Islet of Langerhans (tissue), 1 donor: ENCODE measurements around the gene FAM135A.
A peak's percentile ranks its signal among the peaks of the same experiment; 100 is the strongest.
"Not testable (repeated sequence)": the region's sequence is repeated elsewhere in the genome, so short reads cannot be mapped to it uniquely, and the experiment has no call there.

Experiments
- FAIRE-seq: peaks from one replicate; lab custom pipeline; 2011; peaks lifted over from hg19 to GRCh38; lab: Jason Lieb, UNC

The FAM135A gene

DNA sequence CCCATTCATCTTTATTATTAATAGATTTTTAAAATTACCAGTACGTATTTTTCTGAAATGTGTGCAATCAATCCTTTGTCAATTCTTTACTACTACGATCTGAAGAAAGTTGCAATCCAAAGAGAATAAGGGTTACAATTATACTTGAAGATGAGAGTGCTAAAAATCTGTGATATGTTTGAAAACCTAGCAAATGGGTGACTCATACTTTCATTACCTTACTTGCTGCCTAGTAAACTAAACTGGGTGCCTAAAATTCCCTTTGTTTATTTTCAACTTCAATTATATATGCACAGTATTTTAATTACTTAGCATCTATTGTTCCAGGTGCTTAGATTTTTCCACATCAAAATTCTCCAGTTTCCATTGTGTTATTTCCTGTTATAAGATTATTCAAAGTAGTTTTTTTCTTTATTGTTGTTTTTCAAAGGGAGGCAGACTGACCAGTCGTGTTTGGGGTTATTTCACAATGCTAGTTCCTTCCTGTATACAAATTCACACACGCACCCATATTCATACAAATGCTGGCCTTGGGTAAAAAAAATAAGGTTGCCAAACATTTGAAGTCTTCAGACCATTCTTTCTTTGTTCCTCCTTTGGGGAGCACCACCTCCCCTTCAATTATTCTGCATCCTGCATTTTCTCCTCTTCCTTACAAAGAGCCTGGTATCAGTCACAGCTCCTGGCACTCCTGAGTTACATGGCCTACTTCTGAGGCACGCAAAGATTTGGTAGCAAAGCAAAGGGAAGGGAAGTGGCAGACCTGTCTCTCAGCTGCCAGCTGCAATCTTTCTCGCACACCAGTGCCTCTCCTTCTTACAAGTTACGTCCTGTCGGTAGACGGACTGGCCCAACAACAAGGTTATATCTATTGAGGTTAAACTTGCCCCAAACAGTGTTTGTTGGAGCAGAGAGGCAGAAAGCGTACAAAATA lies 16.2 kb upstream of the FAM135A start:
- peak; percentile 92 for FAIRE-seq

DNA sequence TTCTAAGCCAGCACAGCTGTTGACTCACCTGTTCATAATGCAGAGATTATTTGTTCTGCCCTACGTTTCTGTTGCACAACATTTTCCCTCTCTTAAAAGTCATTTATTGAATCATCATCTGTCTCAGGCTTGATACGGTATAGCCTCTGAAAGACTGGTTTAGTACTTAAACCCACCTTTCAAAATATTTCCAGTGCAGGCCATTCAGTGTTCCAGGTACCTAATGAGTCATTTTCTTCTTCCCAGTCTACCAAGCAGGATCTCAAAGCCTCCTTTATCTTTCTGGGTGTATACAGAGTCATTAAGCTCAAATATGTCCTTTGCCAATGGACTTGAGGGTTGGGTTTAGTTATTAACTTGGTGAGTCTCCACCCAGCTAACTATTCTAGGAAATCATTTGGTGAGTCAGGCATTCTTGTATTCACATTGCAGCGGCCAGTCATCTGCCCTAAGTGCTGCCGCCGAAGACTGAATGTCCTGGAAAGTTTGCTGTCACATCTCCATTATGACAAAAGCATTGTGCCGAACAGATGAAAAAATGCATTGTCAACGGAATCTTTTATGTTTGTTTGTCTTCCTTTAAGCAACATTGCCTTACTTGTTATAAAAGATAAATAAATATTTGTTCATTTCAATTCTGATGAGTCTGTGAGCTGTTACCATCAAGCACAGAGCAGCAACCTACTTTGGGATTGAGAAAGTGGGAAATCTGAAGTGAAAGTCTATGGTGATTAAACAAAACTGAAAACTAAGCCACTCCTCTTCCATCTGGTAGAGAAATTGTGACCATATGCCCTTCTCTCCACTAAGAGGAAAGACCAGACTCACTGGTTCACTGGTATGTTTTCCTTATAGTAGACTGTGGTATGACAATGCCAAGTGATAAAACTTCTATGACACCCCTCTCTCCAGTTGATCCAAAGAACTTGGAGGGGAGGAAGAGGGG lies 14.3 kb upstream of the FAM135A start:
- FAIRE-seq, result peak; percentile 100

DNA sequence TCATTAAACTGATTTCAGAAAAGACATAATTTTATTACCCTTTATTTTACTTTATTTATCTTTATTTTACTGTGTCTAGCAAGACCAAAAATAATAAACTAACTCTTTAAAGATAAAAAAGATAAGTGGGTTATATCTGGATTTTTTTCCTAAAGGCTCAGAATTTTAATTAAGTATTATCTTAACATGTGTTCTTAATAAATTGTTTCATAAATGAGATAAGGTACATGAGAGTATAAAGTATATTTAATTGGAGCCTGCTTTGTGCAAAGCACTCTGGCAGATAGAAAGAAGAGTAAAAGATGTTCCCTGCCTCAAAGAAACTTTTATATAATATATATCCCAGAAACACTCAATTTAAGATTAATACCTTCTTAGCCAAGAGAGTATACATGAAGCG lies 8.7 kb upstream of the FAM135A start:
- FAIRE-seq, result peak; percentile 82

DNA sequence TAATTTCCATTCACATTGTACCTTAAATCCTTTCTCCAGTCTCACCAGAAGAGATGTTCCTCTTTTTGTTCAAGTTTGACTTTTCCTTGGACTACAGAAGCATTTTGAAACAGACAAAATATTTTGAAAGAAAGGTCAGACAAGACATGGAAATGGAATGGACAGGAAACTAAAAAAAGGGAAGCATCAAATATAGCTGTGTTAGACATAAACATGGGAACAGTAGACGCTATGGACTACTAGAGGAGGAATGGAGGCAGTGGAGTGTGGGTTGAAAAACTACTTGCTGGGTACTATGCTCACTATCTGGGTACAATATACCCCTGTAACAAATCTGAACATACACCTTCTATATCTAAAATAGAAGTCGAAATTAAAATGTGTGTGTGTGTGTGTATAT lies 4.1 kb upstream of the FAM135A start:
- no peak for FAIRE-seq

DNA sequence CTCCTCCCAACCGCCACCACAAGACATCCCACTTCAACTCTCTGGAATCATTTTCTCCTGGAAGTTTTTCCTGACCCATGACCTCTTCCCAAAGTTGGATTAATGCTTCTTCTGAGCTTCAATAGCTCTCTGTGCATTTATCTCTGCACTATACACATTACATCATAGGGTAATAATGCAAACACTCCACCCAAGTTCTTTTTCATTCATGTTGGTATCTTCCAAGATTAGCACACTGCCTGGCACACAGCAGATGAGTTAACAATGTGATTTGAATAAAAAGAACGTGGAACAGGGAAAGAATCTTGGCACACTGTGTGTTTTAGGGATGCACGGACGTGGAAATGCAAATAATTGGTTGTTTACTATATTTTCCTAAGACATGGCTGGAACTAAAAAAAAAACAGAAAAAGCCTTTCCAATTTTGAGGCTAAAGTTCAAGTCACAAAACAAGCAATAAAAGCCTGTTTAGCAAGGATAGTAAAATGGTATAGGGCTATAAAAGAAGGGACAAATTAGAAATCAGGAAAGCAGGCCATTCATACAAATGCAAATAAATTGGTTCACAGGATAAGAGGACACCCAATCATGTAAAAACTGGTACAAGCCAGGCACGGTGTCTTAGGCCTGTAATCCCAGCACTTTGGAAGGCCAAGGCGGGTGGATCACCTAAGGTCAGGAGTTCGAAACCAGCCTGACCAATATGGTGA lies 1.6 kb upstream of the FAM135A start:
- no peak for FAIRE-seq

DNA sequence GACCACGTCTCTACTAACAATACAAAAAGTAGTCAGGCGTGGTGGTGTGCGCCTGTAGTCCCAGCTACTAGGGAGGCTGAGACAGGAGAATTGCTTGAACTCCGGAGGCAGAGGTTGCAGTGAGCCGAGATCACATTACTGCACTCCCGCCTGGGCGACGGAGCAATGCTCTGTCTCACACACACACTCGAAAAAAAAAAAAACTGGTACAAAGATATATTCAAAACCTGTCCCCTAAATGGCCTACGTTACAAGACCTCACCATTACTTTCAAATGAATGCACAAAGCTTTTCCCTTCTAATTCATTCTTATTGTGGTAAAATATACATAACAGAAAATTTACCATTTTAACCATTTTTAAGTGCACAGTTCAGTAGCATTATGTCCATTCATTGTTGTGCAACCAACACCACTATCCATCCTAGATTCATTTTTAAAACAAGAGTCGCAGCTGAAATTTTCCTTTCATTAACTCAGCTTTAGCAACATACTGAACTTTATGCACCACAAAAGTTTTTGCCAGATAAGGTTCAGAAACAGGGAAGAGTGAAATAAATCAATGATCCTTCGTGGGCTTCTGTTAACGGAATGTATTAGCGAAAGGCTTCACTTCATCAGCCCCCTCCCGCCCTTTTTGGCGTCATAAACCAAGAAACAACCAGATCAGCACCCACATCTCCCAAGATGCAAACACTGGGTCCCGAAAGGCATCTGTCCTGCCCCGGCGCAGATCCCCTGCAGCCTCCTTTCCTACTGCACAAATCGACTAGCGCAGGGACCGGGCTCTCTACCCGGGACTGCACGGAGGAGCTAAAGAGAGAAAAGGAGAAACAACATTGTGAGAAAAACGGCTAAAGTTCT lies 825 bp upstream of the FAM135A start:
- no peak for FAIRE-seq

DNA sequence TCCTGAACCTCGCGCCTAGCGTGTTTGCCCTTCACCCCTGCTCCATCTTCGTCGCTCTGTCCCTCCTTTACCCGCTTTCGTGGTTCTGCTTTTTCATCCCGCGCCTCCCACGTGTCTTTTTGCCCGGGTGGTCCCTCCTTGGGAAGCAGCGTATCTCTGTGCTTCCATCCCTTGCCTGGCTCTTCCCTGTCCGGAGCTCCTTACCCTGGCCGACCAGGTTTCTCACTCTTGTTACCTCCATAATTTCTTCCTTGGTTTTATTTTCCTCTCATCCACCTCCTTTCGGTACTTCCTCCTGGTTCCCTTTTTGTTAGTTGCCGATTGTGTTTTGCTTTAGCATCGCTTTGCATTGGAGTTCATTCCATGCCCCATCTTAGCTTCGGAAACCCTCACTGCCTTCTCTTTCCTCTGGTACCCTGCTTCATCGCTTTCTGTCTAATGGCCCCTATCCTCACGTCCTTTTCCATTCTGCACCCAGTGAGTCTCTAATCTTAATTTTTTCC lies 735 bp downstream of the FAM135A start:
- no peak for FAIRE-seq

DNA sequence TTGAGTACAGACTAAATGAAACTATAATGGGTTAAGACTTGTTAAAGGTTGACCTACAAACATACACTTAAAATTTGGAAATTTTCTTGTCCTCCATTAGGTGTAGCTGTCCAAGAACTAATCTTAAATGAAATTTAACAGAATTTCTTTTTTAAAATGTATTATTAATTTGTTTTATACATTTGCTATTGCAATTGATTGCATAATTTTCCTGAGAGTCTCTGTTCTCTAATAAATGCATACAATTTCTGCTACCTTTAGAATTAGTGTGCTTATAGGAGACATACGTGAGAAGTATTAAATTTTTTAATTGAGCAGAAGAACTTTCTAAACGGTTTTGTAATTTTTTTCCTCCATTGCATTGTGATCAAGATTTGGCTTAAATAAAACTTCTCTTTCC lies 1.5 kb downstream of the FAM135A start:
- FAIRE-seq, result peak; percentile 27

DNA sequence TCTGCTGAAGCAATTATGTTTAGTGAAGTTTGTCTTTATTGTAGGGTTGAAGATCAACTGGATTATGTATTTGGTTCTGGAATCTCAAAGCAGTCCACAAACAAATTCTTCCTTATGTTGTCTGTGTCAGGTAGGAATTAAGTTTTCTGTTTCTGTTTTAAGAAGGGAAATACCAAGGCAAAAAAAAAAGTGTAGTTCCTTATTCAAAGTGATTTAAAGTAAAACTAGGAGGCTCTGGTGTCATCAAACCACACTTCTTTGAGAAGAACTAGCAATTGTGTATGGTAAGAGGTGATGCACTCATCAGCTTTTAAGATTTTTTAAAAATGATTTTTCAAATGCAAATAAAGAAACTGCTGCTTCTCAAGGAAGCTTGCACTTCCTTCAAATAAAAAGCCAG lies 1.9 kb downstream of the FAM135A start:
- FAIRE-seq, result no peak

DNA sequence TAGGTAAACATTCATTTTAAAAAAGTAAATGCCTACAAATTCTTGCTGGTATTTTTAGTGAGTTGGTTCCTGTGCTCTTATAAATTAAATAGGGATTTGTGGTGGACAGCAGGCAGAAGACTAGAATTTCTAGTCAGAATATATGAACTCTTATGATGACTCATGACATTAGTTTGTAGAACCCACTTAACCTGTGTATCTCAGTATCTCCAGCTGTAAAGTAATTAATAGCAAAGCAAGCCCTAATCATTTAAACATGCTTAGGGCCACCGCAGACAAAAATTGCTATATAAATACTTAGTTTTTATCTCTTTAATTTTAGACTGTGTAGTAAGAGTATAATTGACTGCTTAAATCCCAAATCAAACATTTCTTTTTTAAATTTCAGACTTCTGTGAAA lies 2.4 kb downstream of the FAM135A start:
- no peak for FAIRE-seq

DNA sequence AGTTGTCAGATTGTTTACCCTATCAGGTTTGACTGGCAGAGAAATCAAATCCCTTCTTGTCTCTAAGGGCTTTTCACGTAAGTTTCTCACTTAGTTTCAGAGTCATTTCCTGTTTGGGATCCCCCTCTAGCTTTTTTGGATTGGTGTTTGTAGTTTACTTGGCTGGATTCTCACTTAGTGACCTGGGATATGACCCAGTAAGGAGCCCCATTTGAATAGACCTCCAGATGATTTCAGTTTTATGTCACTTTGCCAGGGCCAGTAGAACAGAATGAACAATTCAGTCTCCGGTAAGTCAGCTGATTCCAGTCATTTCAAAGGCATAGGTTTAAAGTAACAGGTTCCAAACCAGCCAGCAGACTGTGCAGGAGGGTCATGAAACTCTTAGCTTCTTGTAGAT lies 8.2 kb downstream of the FAM135A start:
- FAIRE-seq, result no peak

DNA sequence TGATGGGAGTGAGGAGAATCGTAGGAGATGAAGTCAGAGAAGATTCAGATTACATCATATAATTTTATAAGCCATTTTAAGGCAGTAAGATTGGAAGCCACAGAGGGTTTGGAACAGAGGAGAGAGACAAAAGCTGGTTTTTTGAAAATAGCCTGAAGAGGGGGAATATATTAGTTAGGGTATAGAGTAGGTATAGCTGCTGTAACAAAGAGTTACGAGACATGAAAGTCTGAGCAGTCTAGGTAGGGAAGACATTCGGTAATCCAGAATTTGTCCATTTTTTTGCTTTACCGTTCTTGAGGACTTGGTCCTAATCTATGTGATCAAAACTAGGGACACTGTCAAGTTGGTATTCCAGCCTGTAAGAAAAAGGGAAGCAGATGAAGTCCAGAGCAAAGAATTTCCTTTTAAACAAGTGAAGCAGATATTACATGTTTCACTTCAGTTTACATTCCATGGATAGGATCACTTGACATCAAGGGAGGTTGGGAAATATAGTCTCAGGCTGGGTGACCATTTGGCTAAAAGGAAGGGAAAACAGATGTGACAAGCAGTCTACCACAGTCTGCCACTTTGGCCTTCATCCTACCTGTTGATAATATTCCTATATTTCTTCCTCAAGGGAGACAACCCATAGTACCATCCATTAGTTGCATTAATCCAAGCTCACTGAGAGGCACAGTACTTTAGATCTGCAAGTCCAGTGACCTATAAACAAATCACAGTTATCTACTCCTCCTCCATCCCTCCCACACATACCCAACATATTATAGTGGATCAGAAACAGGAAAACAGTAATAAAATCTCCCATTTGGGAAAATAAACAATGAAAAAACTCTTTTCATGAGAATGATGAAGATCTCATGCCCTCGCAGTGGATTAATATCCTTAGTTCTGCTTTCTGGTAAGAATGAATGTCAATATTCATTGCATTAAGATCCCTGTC lies 10.2 kb downstream of the FAM135A start:
- no peak for FAIRE-seq

DNA sequence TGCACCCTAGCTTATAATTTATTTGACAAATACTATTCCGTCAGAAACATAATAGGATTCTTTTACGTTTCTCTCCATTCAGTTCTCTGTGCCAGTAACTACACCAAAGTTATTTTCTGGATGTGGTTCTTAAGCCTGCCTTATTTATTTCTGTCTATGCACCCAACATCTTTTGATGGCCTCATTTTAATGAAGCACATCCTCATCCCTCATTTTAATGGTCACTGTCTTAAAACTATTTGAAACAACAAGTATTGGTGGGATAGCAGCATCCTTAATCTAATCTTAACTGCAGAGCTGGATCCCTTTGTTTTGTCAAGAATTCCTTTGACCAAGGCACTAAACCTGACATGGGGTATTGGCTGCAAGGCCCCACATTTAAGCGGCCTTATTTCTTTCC lies 11.0 kb downstream of the FAM135A start:
- no peak for FAIRE-seq

DNA sequence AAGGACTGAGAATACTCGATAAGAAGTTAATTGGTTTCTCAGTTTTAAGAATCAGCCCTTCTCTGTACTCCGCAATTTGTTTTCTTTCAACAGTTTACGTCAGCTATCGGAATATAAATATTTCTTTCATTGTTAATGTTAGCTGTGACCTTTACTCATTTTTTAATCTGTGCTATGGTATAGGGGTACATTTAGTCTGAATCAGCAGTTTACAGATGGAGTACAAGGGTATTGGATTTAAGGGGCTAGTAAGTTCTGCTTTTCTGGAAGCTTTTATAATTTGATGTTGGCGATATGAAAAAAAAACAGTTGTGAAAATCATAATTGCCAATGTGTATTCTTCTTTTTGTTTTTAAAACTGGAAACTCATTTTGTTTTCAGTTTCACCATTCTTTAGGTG lies 23.0 kb downstream of the FAM135A start:
- no peak for FAIRE-seq

DNA sequence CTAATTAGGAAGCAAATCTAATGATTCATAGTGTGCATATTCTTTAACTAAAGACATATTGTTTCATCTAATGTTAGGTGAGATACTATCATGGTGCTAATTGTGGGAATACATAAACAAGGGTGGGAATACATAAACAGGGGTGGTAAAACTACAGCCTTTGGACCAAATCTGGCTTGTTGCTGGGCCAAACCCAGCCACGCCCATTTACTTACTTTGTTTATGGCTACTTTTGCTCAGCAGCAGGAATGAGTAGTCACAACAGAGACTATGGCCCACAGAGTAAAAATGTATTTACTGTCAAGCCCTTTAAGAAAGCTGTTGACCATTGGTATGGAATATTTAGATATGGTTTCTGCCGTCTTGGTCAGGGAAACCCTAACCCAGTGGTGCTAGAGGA lies 31.7 kb downstream of the FAM135A start:
- no peak for FAIRE-seq

DNA sequence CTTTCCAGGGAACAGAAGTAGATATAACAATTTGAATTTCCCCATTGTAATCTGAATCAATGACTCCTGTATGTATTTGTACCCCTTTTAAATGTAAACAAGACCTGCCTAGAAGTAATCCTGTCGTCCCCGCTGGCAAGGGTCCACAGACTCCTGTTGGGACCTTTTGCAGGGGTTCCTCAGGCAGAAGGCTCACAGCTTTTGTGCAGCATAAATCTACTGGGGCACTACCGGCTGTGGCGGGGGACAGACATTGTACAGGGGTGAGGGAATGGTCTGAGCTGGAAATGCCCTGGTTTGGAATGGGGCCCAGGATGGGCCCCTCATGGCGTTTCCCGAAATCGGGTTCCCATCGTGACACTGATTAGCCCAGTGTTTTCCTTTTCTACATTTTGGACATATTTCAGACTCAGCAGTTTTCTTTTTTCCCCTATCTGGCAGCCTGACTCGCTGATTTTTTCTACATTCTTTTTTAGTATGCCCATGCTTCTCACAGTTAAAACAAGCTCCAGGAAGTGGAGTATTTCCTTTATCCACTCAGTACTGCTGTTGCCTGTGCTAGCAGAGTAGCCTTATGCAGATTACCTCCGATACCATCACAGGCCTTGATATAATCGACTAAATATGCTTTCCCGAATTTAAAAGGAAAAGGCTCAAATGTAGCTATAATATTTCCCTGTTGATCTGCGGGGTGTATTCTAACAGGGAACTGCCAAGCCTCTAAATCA lies 34.2 kb downstream of the FAM135A start:
- FAIRE-seq, result not testable (repeated sequence)

DNA sequence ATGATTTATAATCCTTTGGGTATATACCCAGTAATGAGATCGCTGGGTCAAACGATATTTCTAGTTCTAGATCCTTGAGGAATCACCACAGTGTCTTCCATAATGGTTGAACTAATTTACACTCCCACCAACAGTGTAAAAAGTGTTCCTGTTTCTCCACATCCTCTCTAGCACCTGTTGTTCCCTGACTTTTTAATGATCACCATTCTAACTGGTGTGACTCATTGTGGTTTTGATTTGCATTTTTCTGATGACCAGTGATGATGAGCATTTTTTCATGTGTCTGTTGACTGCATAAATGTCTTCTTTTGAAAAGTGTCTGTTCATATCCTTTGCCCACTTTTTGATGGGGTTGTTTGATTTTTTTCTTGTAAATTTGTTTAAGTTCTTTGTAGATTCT lies 40.6 kb downstream of the FAM135A start:
- not testable (repeated sequence) for FAIRE-seq

DNA sequence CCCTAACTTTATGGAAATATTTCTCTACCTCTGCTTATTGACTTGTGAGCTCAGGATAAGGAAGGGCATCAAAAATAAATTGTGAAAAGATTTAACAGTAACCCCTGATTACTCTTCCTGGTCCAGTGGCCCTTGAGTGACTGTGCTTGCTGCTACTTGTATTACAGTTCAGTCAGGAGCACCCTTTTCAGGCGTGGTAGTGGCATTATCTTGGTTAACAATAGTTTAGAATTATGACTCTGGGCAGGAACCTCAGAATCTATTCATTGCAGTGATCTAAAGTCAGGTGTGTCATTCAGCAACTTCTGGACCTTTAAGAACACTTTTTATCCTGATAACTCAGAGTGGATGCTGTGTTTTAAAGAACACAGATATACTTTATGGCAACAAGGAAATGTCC lies 43.4 kb downstream of the FAM135A start:
- FAIRE-seq, result peak; percentile 94

DNA sequence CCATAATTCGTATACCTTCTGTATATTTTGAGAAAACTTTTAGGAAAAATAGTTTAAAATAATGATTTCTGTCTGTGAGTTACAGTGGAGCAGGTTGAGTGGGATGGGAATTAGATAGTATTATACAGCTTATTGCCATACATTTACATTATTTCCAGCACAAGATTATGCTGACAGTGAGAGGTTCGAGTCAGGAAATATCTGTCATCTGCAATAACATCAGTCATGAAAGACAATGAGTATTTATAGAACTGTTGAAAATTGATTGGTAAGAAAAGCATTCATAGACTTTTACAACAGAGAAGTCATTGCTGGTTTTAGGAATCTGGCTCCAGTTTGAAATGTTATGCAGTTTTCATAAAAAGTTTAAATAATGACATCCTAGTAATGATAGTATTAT lies 45.9 kb downstream of the FAM135A start:
- peak; percentile 30 for FAIRE-seq
